PC-9 (cell line): ENCODE measurements around the gene ETV3L. TPM values are rescaled to one million over a fixed set of nuclear protein-coding genes. Genes with fewer than 3 reads are reported as not detected.

Source experiments
- BruUV-seq: library from RNA; stranded (reverse); fragments of 400-500 nt; replicated peaks from 2 replicates; lab custom pipeline; 2021; lab: Mats Ljungman, UMichigan
- CTCF ChIA-PET: fragments of 300-600 bp; sonication (Branson Sonifier 250); formaldehyde crosslinking; loops from one replicate; lab custom pipeline; 2022; ENCODE audit warnings: antibody characterized with exemption; lab: Charles Lee
- POLR2A ChIA-PET: fragments of 300-600 bp; sonication (Branson Sonifier 250); formaldehyde crosslinking; loops from one replicate; lab custom pipeline; 2022; ENCODE audit warnings: antibody characterized with exemption; ENCODE audit not compliant: unreplicated experiment; lab: Charles Lee
- DNase-seq, 2 experiments: peaks; one replicate each; pipeline versions ENCODE4 v3.0.0 to v3.0.0-alpha.2; 2015 to 2022; ENCODE audit warnings: mixed read lengths in 1 of 2
- H2AFZ ChIP-seq: fragments of 200-600 bp; sonication (generic); 2 replicates; pipeline ENCODE4 v1.8.1; 2017; ENCODE audit warnings: antibody characterized with exemption
- H3F3A ChIP-seq: fragments of 200-600 bp; sonication (generic); 2 replicates; pipeline ENCODE4 v1.8.1; 2017; ENCODE audit warnings: antibody characterized with exemption, mild to moderate bottlenecking, low read depth; ENCODE audit not compliant: insufficient read depth
- H3K27ac ChIP-seq: fragments of 200-600 bp; sonication (generic); 2 replicates; pipeline ENCODE4 v1.6.1; 2016; ENCODE audit warnings: mixed run types
- H3K27me3 ChIP-seq: fragments of 200-600 bp; sonication (generic); 2 replicates; pipeline ENCODE4 v1.6.1; 2016; ENCODE audit warnings: low read depth, mixed run types; ENCODE audit not compliant: insufficient read depth
- H3K36me3 ChIP-seq: fragments of 200-600 bp; sonication (generic); 2 replicates; pipeline ENCODE4 v1.6.1; 2016; ENCODE audit warnings: low read depth, mixed run types
- H3K4me1 ChIP-seq: fragments of 200-600 bp; sonication (generic); replicated peaks from 2 replicates; pipeline ENCODE4 v1.6.1; 2016; ENCODE audit warnings: mixed run types; ENCODE audit not compliant: insufficient read depth
- H3K4me2 ChIP-seq: fragments of 200-600 bp; sonication (generic); 2 replicates; pipeline ENCODE4 v1.6.1; 2017; ENCODE audit warnings: mixed run types
- H3K4me3 ChIP-seq: fragments of 200-600 bp; sonication (generic); 2 replicates; pipeline ENCODE4 v1.6.1; 2016; ENCODE audit warnings: mixed run types
- H3K79me2 ChIP-seq: fragments of 200-600 bp; sonication (generic); 2 replicates; pipeline ENCODE4 v1.6.1; 2017; ENCODE audit warnings: low read depth, mixed run types
- H3K9me2 ChIP-seq: fragments of 200-600 bp; sonication (generic); 2 replicates; pipeline ENCODE4 v1.8.1; 2017; ENCODE audit warnings: mild to moderate bottlenecking; ENCODE audit not compliant: insufficient read depth
- H3K9me3 ChIP-seq: fragments of 200-600 bp; sonication (generic); 2 replicates; pipeline ENCODE4 v1.8.1; 2016; ENCODE audit warnings: low read depth; ENCODE audit not compliant: insufficient read depth
- H4K20me1 ChIP-seq: fragments of 200-600 bp; sonication (generic); 2 replicates; pipeline ENCODE4 v1.8.1; 2017; ENCODE audit not compliant: insufficient read depth
- CTCF ChIP-seq: fragments of 200-600 bp; sonication (generic); conservative IDR thresholded peaks from 2 replicates; pipeline ENCODE4 v1.6.1; 2017; ENCODE audit warnings: mixed run types, antibody characterized with exemption, mild to moderate bottlenecking, moderate library complexity
- EZH2 ChIP-seq: fragments of 200-600 bp; sonication (generic); IDR thresholded peaks from 2 replicates; pipeline ENCODE4 v1.8.0; 2017; ENCODE audit warnings: antibody characterized with exemption, low read depth
- intact Hi-C: fragments of 100-400 bp; cut with micrococcal nuclease; formaldehyde crosslinking; loops from one replicate; pipeline ENCODE4 v1.10.0; 2022; ENCODE audit not compliant: unreplicated experiment
- total RNA-seq: library from RNA; stranded (reverse); gene quantifications from 2 replicates; pipeline ENCODE4 v1.2.3, GENCODE V29; 2021

The ETV3L gene
- total RNA-seq, 1 experiment from 2014 or later = not detected

- ChIA-PET POLR2A (no interaction called here), CTCF (no interaction called here)
- Histone ChIP-seq H3K4me3 (no peak overlapping the region), H3K4me2 (no peak overlapping the region), H3K4me1 (peaks cover 13% of the 10 kb centered on the region), H3K79me2 (no peaks in the 10 kb centered on the region), H3K9me3 (no peaks in the 10 kb centered on the region), H3K36me3 (no peaks in the 10 kb centered on the region), H4K20me1 (no peaks in the 10 kb centered on the region), H2AFZ (no peak overlapping the region), H3K27ac (no peak overlapping the region), H3K27me3 (0 out of 2 replicates have a peak, but pooled peaks cover under 1% of the 10 kb centered on the region), H3K9me2 (peaks cover 2% of the 10 kb centered on the region; the same call in 1 of the 2 replicates), H3F3A (no peaks in the 10 kb centered on the region; the same call in 1 of the 2 replicates)
- no peak for TF ChIP-seq CTCF
- no peak for TF ChIP-seq EZH2
- intact Hi-C loops = no loop called here
- no peak for DNase-seq
- BruUV-seq = no TSS peak
Observed at GRCh38 chr1:157081707-157082106, 17.9 kb downstream of the ETV3L start.

GRCh38 chr1:157080714-157081113 is 18.9 kb downstream of the ETV3L start:
- no peaks in the 10 kb centered on the region for H3K79me2 ChIP-seq
- no peaks in the 10 kb centered on the region for H3K36me3 ChIP-seq
- DNase-seq = no peak
- H3K4me3 ChIP-seq = no peak overlapping the region
- ChIA-PET POLR2A (no interaction called here), CTCF (no interaction called here)
- no peak overlapping the region for H3K4me2 ChIP-seq
- no peak overlapping the region for H3K27ac ChIP-seq
- no TSS peak for BruUV-seq
- intact Hi-C loops = no loop called here
- TF ChIP-seq EZH2 (no peak), CTCF (no peak)
- H4K20me1 ChIP-seq = no peaks in the 10 kb centered on the region
- no peak overlapping the region for H2AFZ ChIP-seq
- no peaks in the 10 kb centered on the region for H3K9me3 ChIP-seq
- H3K4me1 ChIP-seq = peaks cover 3% of the 10 kb centered on the region
- H3F3A ChIP-seq = no peaks in the 10 kb centered on the region
- peaks cover 4% of the 10 kb centered on the region; the same call in 1 of the 2 replicates for H3K9me2 ChIP-seq
- H3K27me3 ChIP-seq = 0 out of 2 replicates have a peak, but pooled peaks cover 3% of the 10 kb centered on the region

GRCh38 chr1:157077394-157077793 is 22.2 kb downstream of the ETV3L start:
- peaks cover 4% of the 10 kb centered on the region; the same call in 1 of the 2 replicates for H3K9me2 ChIP-seq
- no peak overlapping the region for H3K4me3 ChIP-seq
- H3K4me2 ChIP-seq = no peak overlapping the region
- no peak overlapping the region for H2AFZ ChIP-seq
- no TSS peak for BruUV-seq
- ChIA-PET POLR2A (no interaction called here), CTCF (no interaction called here)
- H3K4me1 ChIP-seq = no peaks in the 10 kb centered on the region
- no peak overlapping the region for H3K27ac ChIP-seq
- DNase-seq = no peak
- no peaks in the 10 kb centered on the region for H4K20me1 ChIP-seq
- 0 out of 2 replicates have a peak, but pooled peaks cover 3% of the 10 kb centered on the region for H3K27me3 ChIP-seq
- intact Hi-C loops = loop anchor here (10.0 kb wide), 2 partner anchors 123 to 183 kb away; partner anchors contain the start of gene PEAR1
- no peaks in the 10 kb centered on the region for H3K79me2 ChIP-seq
- H3K9me3 ChIP-seq = no peaks in the 10 kb centered on the region
- H3F3A ChIP-seq = no peaks in the 10 kb centered on the region; the same call in 1 of the 2 replicates
- H3K36me3 ChIP-seq = no peaks in the 10 kb centered on the region
- TF ChIP-seq CTCF = no peak
- no peak for TF ChIP-seq EZH2
